Measurements from ENCODE around the gene DHRSX.
"Not testable (repeated sequence)": the region's sequence is repeated elsewhere in the genome, so short reads cannot be mapped to it uniquely, and the experiment has no call there.

Gene DHRSX

DNA sequence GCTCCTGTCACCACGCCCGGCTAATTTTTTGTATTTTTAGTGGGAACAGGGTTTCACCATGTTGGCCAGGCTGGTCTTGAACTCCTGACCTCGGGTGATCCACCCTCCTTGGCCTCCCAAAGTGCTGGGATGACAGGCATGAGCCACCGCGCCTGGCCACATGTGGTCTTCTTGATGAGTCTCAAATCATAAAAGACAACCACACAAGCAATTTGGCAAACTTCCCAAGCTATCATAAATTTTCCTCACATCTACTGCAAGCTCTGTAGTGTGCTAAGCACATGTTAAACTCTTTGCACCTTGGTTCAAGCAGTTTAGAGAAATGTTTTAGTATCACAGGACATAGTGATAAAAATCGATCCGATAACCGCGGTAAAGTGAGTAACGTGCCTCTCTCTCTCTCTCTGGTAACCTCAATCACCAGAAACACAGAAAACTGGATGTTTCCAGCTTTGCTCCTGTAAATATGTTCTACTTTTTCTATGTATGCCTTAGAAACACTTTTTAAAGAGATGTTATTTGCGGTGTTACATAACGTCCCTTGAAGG, 256.8 kb downstream of the DHRSX start:
- no peak for DNase-seq

DNA sequence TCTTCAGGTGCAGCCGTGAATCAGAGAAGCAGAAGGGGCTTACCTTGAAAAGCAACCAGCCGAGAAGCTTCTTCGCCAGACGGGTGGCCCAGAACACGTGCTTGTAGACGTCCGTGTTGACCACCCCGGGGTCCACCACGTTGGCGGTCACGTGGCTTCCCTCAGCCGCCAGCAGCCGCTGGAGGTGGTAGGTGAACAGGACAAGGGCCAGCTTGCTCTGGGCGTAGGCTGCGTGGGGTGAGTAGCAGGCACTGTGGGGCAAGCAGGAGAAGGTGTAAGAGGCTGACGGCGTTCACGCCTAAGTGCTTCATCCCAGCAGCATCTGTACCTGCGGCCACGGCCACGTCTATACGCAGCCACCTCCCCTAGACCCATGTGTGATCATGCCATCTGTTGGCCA, 257.8 kb downstream of the DHRSX start:
- no peak for DNase-seq

DNA sequence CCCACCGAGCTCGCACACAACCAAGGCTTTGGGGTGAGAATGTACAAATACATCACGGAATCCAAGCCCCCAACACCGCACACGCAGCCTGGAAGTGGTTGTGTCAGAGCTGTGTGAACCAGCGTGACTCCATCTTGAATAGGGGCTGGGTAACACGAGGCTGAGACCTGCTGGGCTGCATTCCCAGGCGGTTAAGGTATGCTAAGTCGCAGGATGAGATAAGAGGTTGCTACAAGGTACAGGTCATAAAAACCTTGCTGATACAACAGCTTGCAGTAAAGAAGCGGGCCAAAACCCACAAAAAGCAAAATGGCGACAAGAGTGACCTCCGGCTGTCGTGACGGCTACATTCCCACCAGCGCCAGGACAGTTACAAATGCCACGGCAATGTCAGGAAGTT, 258.4 kb downstream of the DHRSX start:
- DNase-seq, result no peak

DNA sequence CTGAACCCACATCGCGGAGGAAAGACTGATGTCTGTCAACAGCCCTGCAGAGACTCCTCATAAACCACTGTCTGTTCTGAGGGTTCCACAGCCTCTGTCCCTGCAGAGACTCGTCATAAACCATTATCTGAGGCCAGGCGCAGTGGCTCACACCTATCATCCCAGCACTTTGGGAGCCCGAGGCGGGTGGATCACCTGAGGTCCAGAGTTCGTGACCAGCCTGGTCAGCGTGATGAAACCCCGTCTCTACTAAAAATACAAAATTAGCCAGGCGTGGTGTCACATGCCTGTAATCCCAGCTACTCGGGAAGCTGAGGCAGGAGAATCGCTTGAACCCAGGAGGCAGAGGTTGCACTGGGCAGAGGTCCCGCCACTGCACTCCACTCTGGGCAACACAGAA, 259.3 kb downstream of the DHRSX start:
- not testable (repeated sequence) for DNase-seq

DNA sequence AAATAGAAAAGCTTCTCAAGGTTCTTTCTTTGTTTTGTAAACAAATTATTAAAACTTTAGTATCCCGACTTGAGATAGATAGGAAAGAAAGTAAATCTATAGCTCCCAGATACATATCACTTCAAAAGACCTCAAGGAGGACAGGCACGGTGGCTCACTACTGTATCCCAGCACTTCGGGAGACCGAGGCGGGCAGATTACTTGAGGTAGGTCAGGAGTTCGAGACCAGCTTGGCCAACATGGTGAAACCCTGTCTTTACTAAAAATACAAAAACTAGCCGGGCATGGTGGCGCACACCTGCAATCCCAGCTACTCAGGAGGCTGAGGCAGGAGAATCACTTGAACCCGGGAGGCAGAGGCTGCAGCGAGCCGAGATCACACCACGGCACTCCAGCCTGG, 260.0 kb downstream of the DHRSX start:
- DNase-seq, result not testable (repeated sequence)

DNA sequence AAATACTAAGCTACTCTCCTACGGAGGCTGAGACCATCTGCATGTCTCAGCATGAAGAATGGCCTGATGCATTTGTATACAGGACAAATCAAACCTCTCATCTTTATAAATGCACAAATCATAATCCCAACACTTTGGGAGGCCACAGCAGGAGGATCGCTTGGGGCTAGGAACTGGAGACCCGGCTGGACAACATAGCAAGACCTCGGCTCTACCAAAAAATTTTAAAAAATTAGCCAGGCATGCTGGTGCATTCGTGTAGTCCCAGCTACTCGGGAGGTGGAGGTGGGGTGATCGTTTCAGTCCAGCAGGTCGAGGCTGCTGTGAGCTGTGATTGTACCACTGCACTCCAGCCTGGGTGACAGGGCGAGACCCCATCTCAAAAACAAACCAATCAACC, 262.8 kb downstream of the DHRSX start:
- DNase-seq, result no peak

DNA sequence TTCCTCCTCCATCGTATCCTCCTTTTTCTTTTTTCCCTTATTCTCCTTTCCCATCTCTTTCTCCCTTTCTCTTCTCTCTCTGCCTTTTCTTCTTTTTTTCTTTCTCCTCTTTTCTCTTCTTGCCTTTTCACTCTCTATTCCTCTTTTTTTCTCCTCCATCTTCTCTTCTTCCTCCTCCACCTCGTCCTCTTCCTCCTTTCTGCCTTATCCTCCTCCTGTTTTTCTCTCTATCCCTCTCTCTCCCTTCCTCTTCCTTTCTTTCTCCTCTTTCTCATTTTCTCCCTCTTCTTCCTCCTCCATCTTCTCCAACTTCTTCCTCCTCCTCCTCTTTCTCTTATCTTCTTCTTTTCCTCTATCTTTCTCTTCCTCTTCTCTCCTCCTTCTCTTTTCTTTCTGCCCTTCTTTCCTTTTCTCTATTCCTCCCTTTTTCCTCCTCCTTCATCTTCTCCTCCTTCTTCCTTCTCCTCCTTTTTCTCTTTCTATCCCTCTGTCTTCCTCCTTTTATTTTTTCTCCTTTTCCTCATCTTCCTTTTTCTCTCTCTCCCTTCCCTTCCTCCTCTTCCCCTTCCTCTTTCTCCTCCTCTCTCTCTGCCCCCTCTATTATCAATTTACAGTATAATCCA, 269.1 kb downstream of the DHRSX start:
- DNase-seq, result no peak

DNA sequence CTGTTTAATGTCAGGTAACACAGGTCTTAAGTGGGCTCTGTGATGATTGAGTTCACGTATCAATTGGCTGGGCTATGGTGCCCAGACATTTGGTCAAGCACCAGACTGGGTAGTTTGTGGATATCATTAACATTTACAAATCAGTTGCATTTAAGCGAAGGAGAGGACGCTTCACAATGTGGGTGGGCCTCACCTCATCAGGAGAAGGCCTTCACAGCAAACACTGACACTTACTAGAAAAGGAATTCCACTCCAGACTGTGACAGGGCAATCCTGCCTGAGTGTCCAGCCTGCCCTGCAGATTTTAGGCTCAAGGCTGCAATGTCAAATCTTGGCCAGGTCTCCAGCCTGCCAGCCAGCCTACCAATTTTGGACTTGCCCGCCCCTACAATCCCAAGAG, 270.3 kb downstream of the DHRSX start:
- no peak for DNase-seq

DNA sequence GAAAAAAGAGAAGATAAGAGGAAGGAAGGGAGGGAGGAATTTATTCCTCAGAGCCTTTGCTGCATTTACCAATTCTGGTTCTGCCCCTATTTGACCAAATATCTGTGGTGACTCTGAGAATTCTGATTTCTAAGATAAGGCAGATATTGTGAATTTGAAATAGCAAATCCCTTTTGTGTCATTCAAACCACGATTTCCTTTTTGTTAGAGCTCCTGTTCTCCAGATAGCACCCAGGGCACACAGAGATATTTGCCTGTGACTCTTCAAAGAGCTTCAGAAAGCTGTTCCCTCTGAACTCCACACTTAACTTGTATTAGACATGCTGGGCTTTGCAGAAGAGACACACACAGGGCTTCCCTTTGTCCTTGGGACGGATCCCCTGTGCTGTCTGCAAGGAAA, 272.2 kb downstream of the DHRSX start:
- no peak for DNase-seq

DNA sequence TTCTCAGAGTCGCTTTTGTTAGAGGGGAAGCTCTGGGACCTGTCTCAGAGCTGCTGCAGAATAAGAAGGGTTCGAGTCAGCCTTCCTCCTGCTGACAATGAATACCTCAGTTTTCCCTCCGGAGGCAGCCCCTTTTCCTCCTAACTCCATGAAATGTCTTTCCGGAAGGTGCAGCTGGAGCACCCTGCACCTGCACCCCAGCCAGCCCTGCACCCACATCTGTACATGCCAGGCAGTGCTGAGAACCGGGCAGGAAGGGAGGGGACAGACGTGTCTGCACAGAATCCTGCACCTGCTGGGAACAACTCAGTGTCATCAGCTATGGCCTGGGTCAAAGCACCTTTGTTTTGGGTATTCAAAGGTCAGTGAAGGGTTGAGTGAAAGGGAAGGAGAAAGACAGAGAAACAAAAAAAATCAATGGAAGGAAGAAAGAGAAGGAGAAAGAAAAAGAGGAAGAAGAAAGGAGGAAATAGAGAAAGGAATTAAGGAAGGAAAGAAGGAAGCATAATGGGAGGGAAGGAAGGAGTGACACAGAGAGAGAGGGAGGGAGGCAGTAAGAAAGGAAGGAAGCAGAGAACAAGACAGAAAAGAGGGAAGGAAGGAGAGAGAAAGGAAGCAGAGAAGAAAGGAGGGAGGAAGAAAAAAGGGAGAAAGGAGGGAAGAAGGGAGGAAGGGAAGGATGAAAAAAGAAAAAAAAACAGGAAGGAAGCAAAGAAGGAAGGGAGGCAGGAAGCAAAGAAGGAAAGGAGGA, 273.7 kb downstream of the DHRSX start:
- DNase-seq, result no peak

DNA sequence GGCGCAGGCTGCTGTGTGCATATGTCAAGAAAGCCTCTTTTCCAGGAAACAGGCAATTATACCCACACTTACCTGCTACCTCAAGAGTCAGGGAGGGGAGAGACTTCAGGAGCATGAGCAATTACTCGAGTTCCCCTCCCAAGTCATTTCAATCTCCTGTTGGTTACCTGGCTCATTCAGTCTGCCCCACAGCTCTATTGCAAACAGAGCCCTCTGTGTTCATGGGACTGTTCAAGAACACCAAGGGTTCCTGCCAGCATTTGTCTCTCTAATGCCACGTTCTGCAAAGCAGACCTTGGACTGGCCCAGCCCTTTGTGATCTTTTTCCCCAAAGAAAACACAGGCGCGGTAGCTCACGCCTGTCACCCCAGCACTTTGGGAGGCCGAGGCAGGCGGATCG, 274.6 kb downstream of the DHRSX start:
- DNase-seq, result no peak

DNA sequence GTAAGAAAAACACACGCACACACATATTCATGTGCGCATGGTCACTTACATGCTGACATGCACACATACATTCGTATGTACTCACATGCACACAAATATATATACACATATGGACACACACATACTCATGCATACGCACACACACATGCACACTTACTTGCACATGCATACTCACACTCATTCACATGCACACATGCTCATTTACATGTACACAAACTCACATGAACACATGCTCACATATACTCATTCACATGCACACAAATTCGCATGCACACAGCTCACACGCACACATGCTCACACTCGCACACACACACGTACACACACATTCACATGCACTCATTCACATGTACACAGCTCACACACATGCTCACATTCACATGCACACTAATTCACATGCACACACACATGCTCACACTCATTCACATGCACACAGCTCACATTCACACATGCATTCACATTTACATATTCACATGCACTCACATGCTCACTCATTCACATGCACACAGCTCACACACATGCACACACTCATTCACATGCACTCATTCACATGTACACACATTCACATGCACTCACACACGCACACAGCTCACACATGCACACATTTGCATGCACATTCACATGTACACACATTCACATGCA, 276.1 kb downstream of the DHRSX start:
- DNase-seq, result no peak

DNA sequence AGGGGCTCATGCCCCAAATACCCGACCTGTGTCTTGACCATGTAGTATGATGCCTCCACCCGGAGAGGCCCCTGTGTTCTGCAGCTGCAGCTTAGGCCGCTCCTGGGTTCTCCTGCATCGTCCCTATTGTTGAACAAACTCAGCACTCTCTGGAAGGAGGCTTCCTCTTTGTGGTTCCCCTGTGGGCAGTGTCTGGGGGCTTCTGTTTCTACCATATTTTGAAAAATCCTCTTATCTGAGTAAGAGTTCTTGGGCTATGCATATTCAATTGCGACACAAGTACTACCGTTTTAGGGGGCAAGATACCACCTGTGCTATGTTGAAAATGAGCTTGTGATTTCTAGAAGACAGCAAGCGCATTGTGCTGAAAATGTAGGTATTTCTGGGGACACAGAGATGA, 276.6 kb downstream of the DHRSX start:
- no peak for DNase-seq

DNA sequence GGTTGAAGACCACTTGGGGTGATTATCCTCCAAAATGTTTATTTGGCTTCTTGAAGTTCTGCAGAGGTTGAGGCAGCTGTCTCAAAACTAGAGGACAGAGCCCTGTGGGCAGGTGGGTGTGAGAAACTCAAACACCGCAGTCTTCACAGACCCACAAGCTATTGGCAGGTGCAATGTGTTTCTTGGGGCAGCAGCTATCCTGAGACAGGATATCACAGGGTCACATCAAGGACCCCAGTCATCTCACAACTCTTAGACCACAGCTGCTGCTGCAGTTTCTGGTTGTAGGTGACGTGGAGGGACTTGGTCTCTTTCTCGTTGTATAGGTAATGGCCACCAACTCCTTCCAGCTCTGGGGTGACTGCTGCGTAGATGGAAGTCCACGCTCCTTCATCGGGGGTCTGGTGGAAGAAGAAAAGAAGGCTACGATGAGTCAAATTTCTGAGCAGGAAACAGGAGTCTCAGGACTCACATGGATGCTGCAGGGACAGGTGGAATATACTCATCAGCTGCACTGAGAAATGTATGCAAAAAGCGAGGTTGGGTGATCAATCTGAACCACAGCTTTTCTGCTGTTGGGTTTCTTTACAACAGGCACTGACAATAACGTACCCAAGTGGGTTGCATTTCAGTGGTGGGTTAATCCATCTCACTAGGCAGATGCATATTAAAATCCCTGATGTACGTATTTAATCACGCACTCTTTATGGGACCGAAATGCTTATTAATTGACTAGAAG, 279.8 kb downstream of the DHRSX start:
- DNase-seq, result no peak

DNA sequence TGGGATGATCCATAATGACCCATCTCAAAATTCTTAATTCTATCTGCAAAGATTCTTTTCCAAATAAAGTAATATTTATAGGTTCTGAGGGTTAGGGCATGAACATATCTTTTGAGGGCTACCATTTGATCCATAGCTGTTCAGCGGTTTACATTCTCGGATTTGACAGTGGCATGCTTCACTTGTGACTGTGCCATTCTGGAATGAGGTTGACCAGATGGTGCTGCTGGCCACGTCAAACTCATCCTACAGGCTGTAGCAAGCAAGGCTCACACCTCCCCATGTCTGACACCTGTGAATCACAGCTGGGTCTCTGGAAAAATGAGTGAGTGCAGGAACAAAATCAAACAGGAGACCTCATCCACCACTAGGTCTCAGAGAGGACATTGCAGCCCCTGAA, 280.5 kb downstream of the DHRSX start:
- DNase-seq, result no peak

DNA sequence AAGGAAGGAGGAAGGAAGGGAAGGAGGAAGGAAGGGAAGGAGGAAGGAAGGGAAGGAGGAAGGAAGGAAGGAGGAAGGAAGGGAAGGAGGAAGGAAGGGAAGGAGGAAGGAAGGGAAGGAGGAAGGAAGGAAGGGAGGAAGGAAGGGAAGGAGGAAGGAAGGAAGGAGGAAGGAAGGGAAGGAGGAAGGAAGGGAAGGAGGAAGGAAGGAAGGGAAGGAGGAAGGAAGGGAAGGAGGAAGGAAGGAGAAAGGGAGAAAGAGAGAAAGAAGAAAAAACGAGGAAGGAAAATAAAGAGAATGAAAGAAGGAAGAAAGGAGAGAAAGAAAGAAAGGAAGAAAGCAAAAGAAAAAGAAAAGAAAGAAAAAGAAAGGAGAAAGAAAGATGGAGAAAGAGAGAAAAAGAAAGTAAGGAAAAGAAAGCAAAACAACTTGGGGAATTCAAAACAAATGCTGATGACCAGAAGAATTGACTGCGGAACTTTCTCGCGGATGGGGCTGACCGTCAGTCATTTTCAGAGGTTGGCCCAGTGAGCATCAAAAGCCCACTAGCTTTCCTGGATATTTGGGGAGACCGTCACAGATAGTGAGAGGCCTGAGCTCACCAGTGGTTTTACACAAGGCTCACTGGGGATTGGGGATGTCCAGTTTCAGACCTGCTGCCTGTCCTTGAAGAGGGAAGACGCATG, 286.5 kb downstream of the DHRSX start:
- DNase-seq, result not testable (repeated sequence)

DNA sequence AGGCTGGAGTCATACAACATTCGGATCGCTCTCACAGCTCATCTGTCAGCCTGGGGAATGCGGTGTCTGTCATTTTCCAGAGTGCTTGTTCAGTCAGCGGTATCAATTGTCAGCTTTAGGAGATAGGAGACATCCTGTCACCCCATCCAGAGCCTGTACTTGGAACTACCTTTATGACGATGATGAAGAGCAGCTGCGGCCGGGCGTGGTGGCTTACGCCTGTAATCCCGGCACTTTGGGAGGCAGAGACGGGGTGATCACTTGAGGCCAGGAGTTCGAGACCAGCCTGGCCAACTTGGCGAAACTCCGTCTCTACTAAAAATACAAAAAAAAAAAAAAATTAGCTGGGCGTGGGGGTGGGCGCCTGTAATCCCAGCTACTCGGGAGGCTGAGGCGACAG, 289.1 kb downstream of the DHRSX start:
- DNase-seq, result not testable (repeated sequence)

DNA sequence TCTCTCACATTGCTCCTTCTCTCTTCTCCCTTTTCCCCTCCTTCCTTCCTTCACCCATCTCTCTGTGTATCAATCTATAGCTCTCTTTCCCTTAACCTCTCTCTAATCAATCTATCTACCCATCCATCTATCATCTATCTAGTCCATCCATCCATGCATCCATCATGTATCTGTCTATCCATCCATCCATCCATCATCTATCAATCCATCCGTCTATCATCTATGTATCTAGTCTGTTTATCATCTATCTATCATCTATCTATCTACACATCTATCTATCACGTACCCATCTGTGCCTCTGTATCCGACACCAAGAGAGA, 307.5 kb downstream of the DHRSX start:
- no peak for DNase-seq

DNA sequence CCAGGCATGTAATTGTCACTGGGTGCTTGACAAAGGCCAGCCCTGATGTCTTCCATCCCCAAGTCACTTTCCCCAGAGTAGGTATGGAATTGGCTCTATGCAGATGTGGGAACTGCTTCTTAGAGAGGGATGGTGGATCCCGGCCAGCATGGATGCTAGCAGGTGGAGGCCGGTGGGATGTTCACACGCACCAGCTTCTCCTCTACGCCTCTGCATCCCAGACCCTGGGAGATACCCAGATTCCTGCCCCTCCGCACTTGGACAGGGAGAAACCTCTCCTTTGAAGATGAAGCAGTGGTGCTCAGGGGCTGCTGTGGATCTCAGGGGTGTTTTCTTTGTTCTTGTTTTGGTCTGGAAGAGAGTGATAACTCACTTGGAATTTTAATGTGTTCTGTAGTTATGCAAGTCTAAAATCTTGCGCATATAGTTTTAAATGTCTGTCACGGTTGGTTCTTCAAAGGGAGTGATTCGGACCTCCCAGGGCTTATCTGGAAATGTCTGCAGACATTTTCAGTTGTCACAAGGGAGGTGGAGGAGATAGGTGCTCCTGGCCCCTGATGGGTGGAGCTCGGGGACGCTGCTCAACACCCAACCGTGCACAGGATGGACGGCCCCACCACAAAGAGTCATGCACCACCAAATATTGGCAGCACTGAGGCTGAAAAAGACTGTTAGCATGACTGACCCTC, 308.0 kb downstream of the DHRSX start:
- DNase-seq, result no peak

DNA sequence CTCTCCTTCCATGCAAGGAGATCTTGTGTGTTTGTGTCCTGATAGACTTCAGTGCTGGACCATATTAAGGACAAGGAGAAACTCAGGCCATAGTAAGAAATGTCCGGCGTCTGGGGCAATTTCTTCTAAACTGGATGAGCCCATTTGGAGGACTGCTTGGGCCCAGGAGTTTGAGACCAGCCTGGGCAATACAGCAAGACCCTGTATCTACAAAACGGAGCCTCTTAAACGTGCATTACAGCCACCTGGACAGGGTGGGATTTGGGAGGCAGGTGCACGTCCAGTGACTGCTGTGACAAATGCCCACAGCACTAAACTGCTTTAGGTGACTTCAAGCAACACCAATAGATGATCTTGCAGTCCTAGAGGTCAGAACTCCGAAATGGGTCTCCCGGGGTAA, 311.9 kb downstream of the DHRSX start:
- DNase-seq, result no peak

DNA sequence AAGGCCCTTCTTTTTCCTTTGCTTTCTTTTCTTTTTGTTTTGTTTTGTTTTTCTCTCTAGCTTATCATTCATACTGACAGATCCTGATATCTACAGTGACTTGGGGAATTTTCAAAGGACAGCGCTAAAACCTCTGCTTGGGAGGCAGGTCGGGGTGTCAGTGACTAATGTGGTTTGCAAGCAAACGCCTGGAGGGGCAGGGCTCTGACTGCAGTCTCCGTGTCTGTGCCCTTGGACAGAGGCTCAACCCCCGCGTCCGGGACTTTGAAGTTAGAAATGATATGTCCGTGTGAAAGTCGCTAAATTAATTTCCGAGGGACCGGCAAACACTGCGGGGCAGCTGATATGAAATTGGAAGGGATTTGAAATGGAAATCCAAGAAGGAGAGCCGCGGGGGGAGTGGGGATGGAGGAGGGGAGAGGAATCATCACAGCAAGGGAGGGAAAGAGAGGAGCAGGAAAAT, 312.4 kb downstream of the DHRSX start:
- DNase-seq, result no peak
